ENCODE measurements around the gene INPP5B. TPM values are rescaled to one million over a fixed set of nuclear protein-coding genes. Genes with fewer than 3 reads are reported as not detected.

The INPP5B gene
- polyA plus RNA-seq, 4 donors: 17.9 to 24.7 (median 20.5) TPM

GRCh38 chr1:37879865-37880264 is 67.0 kb downstream of the INPP5B start:
- DNase-seq (ENCODE audit: low read depth in 4 of 4, low spot score in 3 of 4): no peak

GRCh38 chr1:37878071-37878470 is 68.8 kb downstream of the INPP5B start:
- no peak for DNase-seq (ENCODE audit: low read depth in 4 of 4, low spot score in 3 of 4)

GRCh38 chr1:37875833-37876232 is 71.0 kb downstream of the INPP5B start:
- no peak for DNase-seq (ENCODE audit: low read depth in 4 of 4, low spot score in 3 of 4)

GRCh38 chr1:37872692-37873091 is 74.2 kb downstream of the INPP5B start:
- DNase-seq (ENCODE audit: low read depth in 4 of 4, low spot score in 3 of 4): no peak

- DNase-seq (ENCODE audit: low read depth in 4 of 4, low spot score in 3 of 4): no peak
These were observed 78.4 kb downstream of the INPP5B start for GRCh38 chr1:37868466-37868865.

GRCh38 chr1:37867784-37868183 is 79.1 kb downstream of the INPP5B start:
- no peak for DNase-seq (ENCODE audit: low read depth in 4 of 4, low spot score in 3 of 4)

GRCh38 chr1:37866491-37866890 is 80.4 kb downstream of the INPP5B start:
- no peak for DNase-seq (ENCODE audit: low read depth in 4 of 4, low spot score in 3 of 4)

GRCh38 chr1:37865348-37866120 is 81.3 kb downstream of the INPP5B start:
- no peak for DNase-seq (ENCODE audit: low read depth in 4 of 4, low spot score in 3 of 4)

- no peak for DNase-seq (ENCODE audit: low read depth in 4 of 4, low spot score in 3 of 4)
These were observed 84.5 kb downstream of the INPP5B start for GRCh38 chr1:37862330-37862729.

GRCh38 chr1:37861151-37861550 is 85.7 kb downstream of the INPP5B start:
- no peak for DNase-seq (ENCODE audit: low read depth in 4 of 4, low spot score in 3 of 4)

- DNase-seq (ENCODE audit: low read depth in 4 of 4, low spot score in 3 of 4): no peak
These were observed 86.5 kb downstream of the INPP5B start for GRCh38 chr1:37860346-37860666.

GRCh38 chr1:37859507-37860345 is 87.1 kb downstream of the INPP5B start, which contains the start of gene MTF1:
MTF1 (minus strand) TSS chr1:37859592; CDS start chr1:37857658, 1,934 bp downstream.
- DNase-seq (ENCODE audit: low read depth in 4 of 4, low spot score in 3 of 4): peak; percentile 95 to 97 (median 96)

GRCh38 chr1:37858931-37859506 is 87.8 kb downstream of the INPP5B start:
- DNase-seq (ENCODE audit: low read depth in 4 of 4, low spot score in 3 of 4): peak in 1 of 4 donors; percentile 5

- DNase-seq (ENCODE audit: low read depth in 4 of 4, low spot score in 3 of 4): no peak
These were observed 92.4 kb downstream of the INPP5B start for GRCh38 chr1:37854406-37854805.

GRCh38 chr1:37853157-37853556 is 93.7 kb downstream of the INPP5B start:
- DNase-seq (ENCODE audit: low read depth in 4 of 4, low spot score in 3 of 4): no peak

- DNase-seq (ENCODE audit: low read depth in 4 of 4, low spot score in 3 of 4): no peak
These were observed 95.1 kb downstream of the INPP5B start for GRCh38 chr1:37851782-37852210.

GRCh38 chr1:37851262-37851661 is 95.6 kb downstream of the INPP5B start:
- DNase-seq (ENCODE audit: low read depth in 4 of 4, low spot score in 3 of 4): no peak

GRCh38 chr1:37850352-37850955 is 96.4 kb downstream of the INPP5B start:
- DNase-seq (ENCODE audit: low read depth in 4 of 4, low spot score in 3 of 4): no peak

- no peak for DNase-seq (ENCODE audit: low read depth in 4 of 4, low spot score in 3 of 4)
These were observed 97.4 kb downstream of the INPP5B start for GRCh38 chr1:37849480-37849879.

GRCh38 chr1:37846647-37847339 is 100.1 kb downstream of the INPP5B start:
- no peak for DNase-seq (ENCODE audit: low read depth in 4 of 4, low spot score in 3 of 4)

Data from left renal pelvis (tissue), 4 donors.